ENCODE measurements around the gene TTLL7.
A peak's percentile ranks its signal among the peaks of the same experiment; 100 is the strongest.

The TTLL7 gene, protein sequence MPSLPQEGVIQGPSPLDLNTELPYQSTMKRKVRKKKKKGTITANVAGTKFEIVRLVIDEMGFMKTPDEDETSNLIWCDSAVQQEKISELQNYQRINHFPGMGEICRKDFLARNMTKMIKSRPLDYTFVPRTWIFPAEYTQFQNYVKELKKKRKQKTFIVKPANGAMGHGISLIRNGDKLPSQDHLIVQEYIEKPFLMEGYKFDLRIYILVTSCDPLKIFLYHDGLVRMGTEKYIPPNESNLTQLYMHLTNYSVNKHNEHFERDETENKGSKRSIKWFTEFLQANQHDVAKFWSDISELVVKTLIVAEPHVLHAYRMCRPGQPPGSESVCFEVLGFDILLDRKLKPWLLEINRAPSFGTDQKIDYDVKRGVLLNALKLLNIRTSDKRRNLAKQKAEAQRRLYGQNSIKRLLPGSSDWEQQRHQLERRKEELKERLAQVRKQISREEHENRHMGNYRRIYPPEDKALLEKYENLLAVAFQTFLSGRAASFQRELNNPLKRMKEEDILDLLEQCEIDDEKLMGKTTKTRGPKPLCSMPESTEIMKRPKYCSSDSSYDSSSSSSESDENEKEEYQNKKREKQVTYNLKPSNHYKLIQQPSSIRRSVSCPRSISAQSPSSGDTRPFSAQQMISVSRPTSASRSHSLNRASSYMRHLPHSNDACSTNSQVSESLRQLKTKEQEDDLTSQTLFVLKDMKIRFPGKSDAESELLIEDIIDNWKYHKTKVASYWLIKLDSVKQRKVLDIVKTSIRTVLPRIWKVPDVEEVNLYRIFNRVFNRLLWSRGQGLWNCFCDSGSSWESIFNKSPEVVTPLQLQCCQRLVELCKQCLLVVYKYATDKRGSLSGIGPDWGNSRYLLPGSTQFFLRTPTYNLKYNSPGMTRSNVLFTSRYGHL
- long read RNA-seq, donor 1 = 0 reads
- long read RNA-seq, donor 2 = 0 reads
- long read RNA-seq, donor 3 = 0 reads
- long read RNA-seq, donor 4 = 0 reads
- long read RNA-seq, donor 5 = 0 reads
- long read RNA-seq, donor 6 = 0 reads
- long read RNA-seq, donor 7 = 0 reads
- long read RNA-seq, donor 8 = 0 reads

DNA sequence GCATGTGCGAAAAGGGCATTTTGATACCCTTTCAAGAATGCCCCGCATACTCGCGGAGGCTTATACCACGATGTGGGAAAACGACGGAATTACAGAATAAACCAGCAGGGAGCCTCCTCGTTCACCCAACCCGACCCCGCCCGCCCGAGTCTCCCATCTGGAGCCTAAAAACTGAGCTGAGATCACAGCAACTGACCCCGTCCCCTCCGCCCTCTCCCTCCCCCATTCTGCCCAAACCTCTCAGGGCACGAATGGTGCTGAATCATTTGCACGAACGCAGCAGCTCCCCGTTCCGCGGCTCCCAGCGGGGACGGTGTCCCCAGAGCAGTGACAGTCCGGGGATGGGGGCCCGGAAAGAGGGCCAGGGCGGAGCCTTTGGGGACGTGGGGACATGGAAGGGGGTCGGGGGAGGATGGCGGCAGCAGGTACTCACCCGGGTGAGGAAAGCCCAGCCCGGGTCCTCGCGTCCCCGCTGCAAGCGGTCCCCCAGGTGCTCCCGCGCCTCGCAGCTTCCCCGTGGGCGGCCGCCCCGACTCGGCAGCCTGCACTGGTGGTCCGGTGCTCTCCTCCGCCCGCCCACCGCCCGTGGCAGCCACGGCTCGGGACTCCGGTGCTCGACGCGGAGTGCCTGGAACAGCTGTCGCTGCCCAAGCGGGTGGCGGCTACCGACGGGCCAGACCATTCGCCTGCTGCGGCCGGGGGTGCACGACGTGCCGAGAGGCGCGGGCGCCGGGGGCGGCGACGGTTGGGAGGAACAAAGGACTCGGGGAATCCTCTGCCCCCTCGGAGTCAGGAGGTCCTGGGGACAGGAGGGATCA, at the start of gene TTLL7:
TTLL7 (minus strand) TSS at position 635 of the 818 bp plus-strand sequence. CDS start 46,921 bp downstream, outside the sequence.
- peak; percentile 97 for DNase-seq

DNA sequence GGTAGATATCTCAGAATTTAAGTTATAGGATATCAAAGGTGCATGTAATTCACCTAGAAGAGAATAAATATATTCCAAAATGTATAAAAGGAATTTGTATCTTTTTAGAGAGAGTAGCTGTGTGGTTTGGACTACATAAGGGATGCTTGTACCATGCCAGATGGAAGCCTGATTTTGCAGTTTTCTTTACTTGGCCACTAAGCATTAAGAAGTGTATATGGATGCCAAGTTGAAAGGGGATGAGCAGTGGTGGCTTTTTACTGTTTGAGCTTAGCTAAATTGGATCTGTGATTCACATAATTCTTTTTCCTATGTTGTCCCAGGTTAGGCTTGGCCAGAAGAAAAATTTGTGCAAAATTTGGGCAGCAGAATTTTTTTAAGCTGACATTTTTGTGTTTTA, 43.5 kb upstream of the TTLL7 start:
- no peak for DNase-seq

- DNase-seq = no peak
These were observed 39.1 kb upstream of the TTLL7 start for GRCh38 chr1:84037758-84038611.

DNA sequence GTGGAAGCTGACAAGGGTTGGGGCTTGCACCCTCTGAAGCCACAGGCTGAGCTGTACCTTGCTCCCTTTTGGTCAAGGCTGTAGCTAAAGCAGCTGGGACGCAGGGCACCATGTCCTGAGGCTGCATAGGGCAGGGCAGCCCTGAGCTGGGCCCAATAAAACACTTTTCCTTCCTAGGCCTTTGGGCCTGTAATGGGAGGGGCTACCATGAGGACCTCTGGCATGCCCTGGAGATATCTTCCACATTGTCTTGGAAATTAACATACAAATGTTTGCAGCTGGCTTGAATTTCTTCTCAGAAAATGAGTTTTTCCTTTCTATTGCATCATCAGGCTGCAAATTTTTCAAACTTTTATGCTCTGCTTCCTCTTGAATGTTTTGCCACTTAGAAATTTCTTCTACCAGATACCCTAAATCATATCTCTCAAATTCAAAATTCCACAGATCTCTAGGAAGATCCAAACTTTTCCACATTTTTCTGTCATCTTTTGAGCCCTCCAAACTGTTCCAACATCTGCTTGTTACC, 32.9 kb upstream of the TTLL7 start:
- DNase-seq = no peak

DNA sequence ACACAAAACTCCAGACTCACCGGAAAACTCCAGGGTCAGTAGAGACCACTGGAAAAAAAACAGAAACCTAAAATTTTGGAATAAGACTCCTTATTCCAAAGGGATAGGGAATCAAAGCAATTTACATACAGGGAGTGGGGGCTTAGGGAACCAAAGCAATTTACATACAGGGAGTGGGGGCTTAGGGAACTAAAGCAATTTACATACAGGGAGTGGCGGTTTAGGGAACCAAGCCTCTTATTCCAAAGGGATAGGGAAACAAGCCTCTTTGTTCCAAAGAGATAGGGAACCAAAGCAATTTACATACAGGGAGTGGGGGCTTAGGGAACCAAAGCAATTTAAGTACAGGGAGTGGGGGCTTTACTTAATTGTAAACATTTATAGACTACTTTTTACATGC, 28.4 kb upstream of the TTLL7 start:
- no peak for DNase-seq

- no peak for DNase-seq
These were observed 27.0 kb upstream of the TTLL7 start for GRCh38 chr1:84025966-84026365.

- no peak for DNase-seq
These were observed 22.9 kb upstream of the TTLL7 start for GRCh38 chr1:84021822-84022221.

DNA sequence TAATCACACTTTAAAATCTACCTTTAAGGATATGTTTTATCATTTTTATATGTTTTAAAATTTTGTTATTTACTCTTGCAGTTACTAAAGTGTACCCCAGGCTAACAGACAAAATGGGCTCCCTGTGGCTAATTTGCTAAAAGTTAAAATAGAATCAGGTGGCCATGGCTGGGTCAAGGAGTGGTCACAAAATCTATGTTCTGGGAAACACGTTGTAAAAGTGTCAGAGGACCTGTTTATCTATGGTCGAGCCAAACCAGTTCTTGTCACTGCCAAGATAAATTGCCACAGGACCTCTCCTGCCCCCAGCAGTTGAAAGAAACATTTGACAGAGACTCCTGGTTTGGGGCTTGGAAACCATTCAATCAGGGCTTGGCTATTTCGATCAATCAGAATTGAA, 21.2 kb upstream of the TTLL7 start:
- DNase-seq = no peak

DNA sequence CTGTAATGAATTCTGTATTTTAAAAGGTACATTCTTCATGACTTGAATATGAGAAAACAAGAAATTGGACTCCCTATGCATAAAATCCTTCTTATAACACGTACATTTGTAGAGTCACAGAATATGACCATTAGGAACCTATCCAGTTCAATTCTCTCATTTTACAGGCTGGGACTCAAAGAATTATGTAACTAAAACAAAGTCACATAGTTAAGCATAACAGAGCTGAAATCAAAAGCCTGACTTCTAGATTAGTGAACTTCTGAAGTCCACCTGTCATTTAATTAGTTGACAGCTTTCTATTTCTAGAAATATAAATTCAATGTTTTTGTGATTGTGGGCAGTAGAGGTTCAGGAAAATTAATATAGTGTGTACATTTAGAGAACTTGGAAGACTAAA, 20.3 kb upstream of the TTLL7 start:
- no peak for DNase-seq

DNA sequence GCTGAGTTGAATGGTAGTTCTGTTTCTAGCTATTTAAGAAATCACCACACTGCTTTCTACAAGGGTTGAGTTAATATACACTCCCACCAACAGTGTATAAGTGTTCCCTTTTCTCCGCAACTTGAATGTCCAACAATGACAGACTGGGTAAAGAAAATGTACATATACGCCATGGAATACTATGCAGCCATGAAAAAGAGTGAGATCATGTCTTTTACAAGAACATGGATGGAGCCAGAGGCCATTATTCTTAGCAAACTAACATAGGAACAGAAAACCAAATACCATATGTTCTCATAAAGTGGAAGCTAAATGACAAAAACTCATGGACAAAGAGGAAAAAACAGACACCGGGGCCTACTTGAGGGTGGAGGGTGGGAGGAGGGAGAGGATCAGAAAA, 14.8 kb upstream of the TTLL7 start:
- DNase-seq = no peak

DNA sequence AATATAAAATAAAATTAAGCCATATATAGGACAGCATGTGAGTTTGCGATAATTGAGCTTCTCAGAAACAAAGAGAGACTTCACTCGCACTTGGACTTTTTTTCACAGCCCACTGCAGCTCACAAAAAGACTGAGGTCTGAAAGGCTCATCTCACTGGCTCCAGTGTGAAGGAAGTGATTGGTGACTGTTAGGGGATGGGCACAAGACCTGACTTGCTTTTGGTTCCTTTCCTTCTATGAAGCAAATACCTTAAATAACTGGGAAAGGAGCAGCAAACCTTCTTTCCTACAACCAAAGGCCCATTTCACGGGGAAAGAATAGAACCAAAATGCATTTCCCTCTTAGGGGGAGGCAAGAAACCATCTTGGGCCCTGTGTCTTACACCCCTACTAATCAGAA, 13.1 kb upstream of the TTLL7 start:
- no peak for DNase-seq

- DNase-seq = no peak
These were observed 11.2 kb upstream of the TTLL7 start for GRCh38 chr1:84010136-84010535.

GRCh38 chr1:84008631-84009030, 9.7 kb upstream of the TTLL7 start:
- no peak for DNase-seq

- DNase-seq = no peak
These were observed 7.7 kb upstream of the TTLL7 start for GRCh38 chr1:84006591-84006990.

DNA sequence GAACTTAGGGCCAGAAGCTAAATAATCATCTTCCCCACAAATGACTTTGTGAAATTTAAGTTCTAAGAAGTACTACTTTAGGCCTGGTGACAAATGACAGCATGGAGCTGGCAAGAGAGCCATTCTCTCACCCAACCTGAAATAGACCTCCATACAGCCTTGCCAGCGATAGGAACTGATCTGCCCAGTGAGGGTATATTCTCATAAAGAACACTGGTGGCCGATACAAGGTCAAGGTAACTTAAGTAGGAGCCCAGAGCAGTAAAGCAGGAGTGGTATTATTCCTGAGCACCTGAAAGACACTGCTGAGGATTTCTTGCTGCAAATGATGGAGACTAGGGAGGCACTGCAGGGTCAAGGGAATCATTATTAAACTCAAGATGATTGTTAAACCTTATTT, 2.6 kb upstream of the TTLL7 start:
- no peak for DNase-seq

DNA sequence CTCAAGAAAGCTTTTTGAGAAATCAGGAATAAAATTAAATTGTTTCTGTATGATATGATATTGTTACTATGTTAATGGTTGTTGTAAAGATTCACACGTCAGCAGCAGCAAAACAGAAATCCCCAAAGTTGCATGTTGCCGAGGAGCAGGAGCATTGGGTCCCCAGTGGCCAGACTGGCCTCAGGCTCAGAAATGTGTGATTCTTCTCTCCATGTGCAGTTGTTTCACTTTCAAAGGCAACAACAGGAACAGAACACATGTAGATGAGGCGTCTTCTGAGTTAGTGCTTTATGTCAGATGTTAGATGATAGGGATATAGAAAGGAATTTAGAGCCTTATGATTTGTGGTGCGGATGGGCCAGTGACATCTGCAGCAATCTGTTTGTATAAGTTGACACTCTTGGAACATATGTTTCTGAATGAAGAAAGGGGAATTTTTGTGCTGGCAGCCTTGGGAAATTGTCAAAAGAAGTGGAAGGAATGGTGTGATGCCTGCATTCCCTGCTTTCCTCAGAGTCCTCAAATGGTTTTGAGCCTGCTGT, 2.1 kb upstream of the TTLL7 start:
- DNase-seq = no peak

- DNase-seq = no peak
These were observed 1.4 kb upstream of the TTLL7 start for GRCh38 chr1:84000196-84000885.

DNA sequence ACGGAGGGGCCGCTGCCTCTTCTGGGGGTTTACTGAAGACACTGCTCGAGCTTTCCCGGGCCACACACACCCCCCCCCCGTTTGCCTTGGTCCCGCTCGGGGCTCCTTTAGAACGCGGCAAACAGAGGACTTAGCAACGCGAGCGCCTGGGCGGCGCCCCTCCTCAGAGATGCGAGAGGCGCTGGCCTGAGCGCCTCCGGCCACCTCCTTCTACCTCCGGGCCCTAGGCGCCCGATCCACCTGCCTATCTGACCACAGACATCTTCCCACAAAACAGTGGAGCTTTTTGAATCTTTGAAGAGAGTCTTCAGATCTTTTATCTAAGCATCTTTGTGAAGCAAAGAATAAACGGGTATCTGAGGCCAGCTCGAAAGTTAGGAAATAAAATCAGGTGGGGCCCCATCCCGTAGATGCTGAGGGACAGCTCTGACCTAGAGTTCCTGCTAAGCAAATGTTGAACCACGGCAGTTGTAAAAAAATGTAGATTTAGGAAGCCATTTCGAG, 436 bp upstream of the TTLL7 start:
- no peak for DNase-seq

DNA sequence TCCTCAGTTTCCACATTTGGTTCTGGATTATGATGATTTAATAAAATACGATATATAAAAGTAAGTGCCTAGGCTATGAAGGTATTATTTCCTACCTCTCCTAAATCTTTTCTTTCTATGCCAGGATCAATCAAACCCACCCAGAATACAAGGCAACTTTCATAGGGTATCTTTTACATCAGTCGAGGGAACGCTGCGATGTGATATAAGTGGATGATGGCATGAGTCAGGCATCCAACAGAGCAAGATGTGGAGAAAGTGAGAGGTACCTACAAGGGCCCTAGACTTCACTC, 781 bp downstream of the TTLL7 start:
- DNase-seq = no peak

GRCh38 chr1:83997631-83998030, 1.3 kb downstream of the TTLL7 start:
- no peak for DNase-seq

Data from right kidney (tissue), 9 donors.